GM08714 (cell line): ENCODE results near the gene PCDHA12.
"Not testable (repeated sequence)": the region's sequence is repeated elsewhere in the genome, so short reads cannot be mapped to it uniquely, and the experiment has no call there.

Experiments used
- H3K4me3 ChIP-seq: fragments of 200-500 bp; sonication (Bioruptor generic); 2 replicates; pipeline ENCODE4 v1.5.1; 2014; ENCODE audit warnings: mild to moderate bottlenecking, low read length, inconsistent platforms
- ZNF274 ChIP-seq: IDR thresholded peaks from 2 replicates; pipeline ENCODE4 v1.6.1; 2012; ENCODE audit warnings: mild to moderate bottlenecking, low read depth, low read length

Gene PCDHA12, protein sequence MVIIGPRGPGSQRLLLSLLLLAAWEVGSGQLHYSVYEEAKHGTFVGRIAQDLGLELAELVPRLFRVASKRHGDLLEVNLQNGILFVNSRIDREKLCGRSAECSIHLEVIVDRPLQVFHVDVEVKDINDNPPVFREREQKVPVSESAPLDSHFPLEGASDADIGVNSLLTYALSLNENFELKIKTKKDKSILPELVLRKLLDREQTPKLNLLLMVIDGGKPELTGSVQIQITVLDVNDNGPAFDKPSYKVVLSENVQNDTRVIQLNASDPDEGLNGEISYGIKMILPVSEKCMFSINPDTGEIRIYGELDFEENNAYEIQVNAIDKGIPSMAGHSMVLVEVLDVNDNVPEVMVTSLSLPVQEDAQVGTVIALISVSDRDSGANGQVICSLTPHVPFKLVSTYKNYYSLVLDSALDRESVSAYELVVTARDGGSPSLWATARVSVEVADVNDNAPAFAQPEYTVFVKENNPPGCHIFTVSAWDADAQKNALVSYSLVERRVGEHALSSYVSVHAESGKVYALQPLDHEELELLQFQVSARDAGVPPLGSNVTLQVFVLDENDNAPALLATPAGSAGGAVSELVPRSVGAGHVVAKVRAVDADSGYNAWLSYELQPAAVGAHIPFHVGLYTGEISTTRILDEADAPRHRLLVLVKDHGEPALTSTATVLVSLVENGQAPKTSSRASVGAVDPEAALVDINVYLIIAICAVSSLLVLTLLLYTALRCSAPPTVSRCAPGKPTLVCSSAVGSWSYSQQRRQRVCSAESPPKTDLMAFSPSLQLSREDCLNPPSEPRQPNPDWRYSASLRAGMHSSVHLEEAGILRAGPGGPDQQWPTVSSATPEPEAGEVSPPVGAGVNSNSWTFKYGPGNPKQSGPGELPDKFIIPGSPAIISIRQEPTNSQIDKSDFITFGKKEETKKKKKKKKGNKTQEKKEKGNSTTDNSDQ

DNA sequence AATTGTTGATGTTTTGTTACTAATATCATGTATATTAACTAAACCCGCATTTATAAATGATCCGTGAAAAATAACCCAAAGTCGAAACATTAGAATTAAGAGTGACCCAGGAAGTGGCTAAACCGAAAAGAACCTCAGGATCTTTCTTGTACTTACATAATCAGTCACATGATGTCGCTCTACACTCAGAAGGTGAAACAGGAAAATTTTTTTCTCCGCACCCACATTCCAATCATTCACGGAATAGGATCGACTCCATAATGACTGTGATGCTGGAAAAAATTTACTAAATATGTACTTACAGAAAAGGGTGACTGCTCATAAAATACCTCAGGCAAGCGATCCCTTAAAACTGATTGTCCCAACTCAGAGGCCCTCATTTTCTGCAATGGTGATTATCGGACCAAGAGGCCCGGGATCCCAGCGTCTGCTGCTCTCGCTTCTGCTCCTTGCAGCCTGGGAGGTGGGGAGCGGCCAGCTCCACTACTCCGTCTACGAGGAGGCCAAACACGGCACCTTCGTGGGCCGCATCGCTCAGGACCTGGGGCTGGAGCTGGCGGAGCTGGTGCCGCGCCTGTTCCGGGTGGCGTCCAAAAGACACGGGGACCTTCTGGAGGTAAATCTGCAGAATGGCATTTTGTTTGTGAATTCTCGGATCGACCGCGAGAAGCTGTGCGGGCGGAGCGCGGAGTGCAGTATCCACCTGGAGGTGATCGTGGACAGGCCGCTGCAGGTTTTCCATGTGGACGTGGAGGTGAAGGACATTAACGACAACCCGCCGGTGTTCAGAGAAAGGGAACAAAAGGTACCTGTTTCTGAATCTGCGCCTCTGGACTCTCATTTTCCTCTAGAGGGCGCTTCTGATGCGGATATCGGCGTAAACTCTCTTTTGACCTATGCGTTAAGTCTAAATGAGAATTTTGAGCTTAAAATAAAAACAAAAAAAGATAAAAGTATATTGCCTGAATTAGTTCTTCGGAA lies at the start of gene PCDHA12:
Gene PCDHA12 (plus strand): TSS at position 224 of the 981 bp plus-strand sequence. CDS start 165 bp downstream, at position 389.
- TF ChIP-seq ZNF274: no peak
- H3K4me3 ChIP-seq: no peak within 1 kb of the TSS

DNA sequence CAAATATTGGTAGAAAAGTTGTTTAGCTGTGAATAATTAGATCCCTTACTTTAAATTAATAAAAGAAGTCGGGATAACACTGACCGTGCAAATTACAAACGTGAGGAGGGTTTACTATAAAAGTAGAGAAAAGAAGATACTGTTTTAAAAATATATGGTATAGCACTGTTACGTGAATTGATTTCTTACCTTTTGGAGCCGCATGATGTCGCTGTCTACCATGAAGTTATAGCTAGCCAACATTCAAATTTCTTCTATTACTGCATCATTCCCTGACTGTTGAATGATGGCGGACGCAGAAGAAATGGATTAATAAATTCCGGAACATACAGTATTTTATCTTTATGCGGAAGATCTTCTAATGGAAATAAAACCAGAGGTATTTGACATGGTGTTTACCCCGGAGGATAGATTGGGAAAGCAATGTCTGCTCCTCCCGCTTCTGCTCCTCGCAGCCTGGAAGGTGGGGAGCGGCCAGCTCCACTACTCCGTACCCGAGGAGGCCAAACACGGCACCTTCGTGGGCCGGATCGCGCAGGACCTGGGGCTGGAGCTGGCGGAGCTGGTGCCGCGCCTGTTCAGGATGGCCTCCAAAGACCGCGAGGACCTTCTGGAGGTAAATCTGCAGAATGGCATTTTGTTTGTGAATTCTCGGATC lies 47.3 kb upstream of the PCDHA12 start, which contains the start of gene PCDHA6:
Gene PCDHA6 (plus strand): TSS at position 257 of the 658 bp plus-strand sequence. CDS start 132 bp downstream, at position 389.
- H3K4me3 ChIP-seq: no peak within 1 kb of the TSS
- no peak for TF ChIP-seq ZNF274

DNA sequence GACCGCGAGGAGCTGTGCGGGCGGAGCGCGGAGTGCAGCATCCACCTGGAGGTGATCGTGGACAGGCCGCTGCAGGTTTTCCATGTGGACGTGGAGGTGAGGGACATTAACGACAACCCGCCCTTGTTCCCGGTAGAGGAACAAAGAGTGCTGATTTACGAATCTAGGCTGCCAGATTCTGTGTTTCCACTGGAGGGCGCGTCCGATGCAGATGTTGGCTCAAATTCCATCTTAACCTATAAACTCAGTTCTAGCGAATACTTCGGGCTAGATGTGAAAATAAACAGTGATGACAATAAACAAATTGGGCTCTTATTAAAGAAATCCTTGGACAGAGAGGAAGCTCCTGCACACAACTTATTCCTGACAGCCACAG lies 46.8 kb upstream of the PCDHA12 start:
- H3K4me3 ChIP-seq: no peak overlapping the region
- no peak for TF ChIP-seq ZNF274

DNA sequence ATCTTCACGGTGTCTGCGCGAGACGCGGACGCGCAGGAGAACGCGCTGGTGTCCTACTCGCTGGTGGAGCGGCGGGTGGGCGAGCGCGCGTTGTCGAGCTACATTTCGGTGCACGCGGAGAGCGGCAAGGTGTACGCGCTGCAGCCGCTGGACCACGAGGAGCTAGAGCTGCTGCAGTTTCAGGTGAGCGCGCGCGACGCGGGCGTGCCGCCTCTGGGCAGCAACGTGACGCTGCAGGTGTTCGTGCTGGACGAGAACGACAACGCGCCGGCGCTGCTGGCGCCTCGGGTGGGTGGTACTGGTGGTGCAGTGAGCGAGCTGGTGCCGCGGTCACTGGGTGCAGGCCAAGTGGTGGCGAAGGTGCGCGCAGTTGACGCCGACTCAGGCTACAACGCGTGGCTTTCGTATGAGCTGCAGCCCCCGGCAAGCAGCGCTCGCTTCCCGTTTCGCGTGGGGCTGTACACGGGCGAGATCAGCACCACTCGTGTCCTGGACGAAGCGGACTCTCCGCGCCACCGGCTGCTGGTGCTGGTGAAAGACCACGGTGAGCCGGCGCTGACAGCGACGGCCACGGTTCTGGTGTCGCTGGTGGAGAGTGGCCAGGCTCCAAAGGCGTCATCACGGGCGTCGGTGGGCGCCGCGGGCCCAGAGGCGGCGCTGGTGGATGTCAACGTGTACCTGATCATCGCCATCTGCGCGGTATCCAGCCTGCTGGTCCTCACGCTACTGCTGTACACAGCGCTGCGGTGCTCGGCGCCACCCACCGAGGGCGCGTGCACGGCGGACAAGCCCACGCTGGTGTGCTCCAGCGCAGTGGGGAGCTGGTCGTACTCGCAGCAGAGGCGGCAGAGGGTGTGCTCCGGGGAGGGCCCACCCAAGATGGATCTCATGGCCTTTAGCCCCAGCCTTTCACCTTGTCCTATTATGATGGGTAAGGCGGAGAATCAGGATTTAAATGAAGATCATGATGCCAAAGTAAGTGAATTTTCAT lies 45.3 kb upstream of the PCDHA12 start:
- not testable (repeated sequence) for H3K4me3 ChIP-seq

DNA sequence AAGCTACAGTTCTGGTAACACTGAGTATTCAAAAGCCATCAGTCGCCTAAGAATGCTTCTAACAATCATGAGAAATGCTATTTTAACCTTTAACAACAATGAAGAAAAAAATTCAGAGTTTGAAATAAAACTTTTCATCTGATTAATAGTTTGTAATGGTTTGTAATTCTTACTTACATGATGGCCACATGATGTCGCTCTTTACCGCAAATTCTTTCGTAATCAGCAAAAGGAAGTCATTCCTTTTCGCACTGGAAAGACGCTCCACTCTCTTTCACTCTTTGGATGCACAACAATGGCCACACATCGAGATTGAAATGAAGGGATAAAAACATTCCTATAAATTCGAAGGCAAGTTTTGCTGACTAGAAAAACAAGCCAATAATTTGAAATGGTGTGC lies 41.1 kb upstream of the PCDHA12 start, which contains the start of gene PCDHA7:
Gene PCDHA7 (plus strand): TSS at position 277 of the 400 bp plus-strand sequence. CDS start 115 bp downstream, at position 392.
- no peak within 1 kb of the TSS for H3K4me3 ChIP-seq
- no peak for TF ChIP-seq ZNF274

DNA sequence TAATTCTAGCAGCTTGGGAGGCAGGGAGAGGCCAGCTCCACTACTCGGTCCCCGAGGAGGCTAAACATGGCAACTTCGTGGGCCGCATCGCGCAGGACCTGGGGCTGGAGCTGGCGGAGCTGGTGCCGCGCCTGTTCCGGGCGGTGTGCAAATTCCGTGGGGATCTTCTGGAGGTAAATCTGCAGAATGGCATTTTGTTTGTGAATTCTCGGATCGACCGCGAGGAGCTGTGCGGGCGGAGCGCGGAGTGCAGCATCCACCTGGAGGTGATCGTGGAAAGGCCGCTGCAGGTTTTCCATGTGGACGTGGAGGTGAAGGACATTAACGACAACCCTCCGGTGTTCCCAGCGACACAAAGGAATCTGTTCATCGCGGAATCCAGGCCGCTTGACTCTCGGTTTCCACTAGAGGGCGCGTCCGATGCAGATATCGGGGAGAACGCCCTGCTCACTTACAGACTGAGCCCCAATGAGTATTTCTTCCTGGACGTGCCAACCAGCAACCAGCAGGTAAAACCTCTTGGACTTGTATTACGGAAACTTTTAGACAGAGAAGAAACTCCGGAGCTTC lies 40.6 kb upstream of the PCDHA12 start:
- not testable (repeated sequence) for H3K4me3 ChIP-seq

DNA sequence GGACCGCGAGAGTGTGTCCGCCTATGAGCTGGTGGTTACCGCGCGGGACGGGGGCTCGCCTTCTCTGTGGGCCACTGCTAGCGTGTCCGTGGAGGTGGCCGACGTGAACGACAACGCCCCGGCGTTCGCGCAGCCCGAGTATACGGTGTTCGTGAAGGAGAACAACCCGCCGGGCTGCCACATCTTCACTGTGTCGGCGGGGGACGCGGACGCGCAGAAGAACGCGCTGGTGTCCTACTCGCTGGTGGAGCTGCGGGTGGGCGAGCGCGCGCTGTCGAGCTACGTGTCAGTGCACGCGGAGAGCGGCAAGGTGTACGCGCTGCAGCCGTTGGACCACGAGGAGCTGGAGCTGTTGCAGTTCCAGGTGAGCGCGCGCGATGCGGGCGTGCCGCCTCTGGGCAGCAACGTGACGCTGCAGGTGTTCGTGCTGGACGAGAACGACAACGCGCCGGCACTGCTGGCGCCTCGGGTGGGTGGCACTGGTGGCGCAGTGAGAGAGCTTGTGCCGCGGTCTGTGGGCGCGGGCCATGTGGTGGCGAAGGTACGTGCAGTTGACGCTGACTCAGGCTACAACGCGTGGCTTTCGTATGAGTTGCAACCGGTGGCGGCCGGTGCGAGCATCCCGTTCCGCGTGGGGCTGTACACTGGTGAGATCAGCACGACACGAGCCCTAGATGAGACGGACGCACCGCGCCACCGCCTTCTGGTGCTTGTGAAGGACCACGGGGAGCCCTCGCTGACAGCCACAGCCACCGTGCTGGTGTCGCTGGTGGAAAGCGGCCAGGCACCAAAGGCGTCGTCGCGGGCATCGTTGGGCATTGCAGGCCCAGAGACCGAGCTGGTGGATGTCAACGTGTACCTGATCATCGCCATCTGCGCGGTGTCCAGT lies 39.2 kb upstream of the PCDHA12 start:
- no peak overlapping the region for H3K4me3 ChIP-seq
- TF ChIP-seq ZNF274: no peak

DNA sequence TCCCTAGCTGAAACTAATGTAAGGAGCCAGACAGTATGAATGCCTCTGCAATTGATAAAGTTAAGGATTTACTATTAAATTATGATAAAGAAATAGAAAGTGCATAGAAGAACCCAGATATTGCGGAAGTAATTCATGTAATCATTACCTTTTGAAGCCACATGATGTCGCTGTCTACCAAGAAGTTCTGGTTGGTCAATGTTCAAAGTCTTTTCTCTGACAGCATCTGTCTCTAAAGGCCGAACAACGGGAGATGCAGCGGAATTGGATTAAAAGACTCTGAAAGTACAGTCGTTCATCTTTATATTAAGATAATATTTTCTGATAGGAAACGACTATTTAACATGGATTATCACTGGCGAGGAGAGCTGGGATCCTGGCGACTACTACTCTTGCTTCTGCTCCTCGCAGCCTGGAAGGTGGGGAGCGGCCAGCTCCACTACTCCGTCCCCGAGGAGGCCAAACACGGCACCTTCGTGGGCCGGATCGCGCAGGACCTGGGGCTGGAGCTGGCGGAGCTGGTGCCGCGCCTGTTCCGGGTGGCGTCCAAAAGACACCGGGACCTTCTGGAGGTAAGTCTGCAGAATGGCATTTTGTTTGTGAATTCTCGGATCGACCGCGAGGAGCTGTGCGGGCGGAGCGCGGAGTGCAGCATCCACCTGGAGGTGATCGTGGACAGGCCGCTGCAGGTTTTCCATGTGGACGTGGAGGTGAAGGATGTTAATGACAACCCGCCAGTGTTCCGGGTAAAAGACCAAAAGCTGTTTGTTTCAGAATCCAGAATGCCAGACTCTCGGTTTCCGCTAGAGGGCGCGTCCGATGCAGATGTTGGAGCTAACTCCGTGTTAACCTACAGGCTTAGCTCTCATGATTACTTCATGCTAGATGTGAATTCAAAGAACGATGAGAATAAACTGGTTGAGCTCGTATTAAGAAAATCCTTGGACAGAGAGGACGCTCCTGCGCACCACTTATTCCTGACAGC lies 33.8 kb upstream of the PCDHA12 start, which contains the start of gene PCDHA8:
Gene PCDHA8 (plus strand): TSS at position 210 of the 985 bp plus-strand sequence. CDS start 135 bp downstream, at position 345.
- TF ChIP-seq ZNF274: no peak
- H3K4me3 ChIP-seq: no peak within 1 kb of the TSS
